Lung (tissue), 12 donors: ENCODE data around the gene ADIPOR1. TPM values are rescaled to one million over a fixed set of nuclear protein-coding genes. Genes with fewer than 3 reads are reported as not detected.
A peak's percentile ranks its signal among the peaks of the same experiment; 100 is the strongest.

ENCODE experiments used
- ATAC-seq: fragments of 200-7000 bp; cut with Tn5 transposase; one replicate; pipeline ENCODE4 v1.9.1; 2020; ENCODE audit warnings: moderate number of reproducible peaks; ENCODE audit not compliant: insufficient read depth, low FRiP score
- DNase-seq, 3 donors: peaks; one replicate each; pipeline ENCODE4 v3.0.0-alpha.2; 2013 to 2017
- H3K27ac ChIP-seq, 2 donors: one replicate each; pipeline ENCODE4 v1.5.1; 2013; ENCODE audit warnings: mild to moderate bottlenecking in 2 of 2, moderate library complexity in 2 of 2, control low read depth in 1 of 2, inconsistent platforms in 1 of 2, low read depth in 1 of 2, low read length in 1 of 2
- H3K27me3 ChIP-seq, 3 donors: one replicate each; pipeline ENCODE4 v1.5.1; 2013; ENCODE audit warnings: low read length in 2 of 3; ENCODE audit not compliant: control insufficient read depth in 3 of 3, insufficient read depth in 3 of 3
- H3K36me3 ChIP-seq, 4 donors: one replicate each; pipeline ENCODE4 v1.5.1; 2013; ENCODE audit warnings: low read length in 4 of 4, mild to moderate bottlenecking in 1 of 4, moderate library complexity in 1 of 4; ENCODE audit not compliant: control insufficient read depth in 4 of 4, insufficient read depth in 4 of 4
- H3K4me1 ChIP-seq, 5 donors: one replicate each; pipeline ENCODE4 v1.5.1; 2013; ENCODE audit warnings: low read length in 5 of 5, mild to moderate bottlenecking in 2 of 5, moderate library complexity in 1 of 5; ENCODE audit not compliant: control insufficient read depth in 5 of 5, insufficient read depth in 5 of 5
- H3K4me3 ChIP-seq: one replicate; pipeline ENCODE4 v1.5.1; 2013; ENCODE audit warnings: mild to moderate bottlenecking, control low read depth, moderate library complexity
- H3K9ac ChIP-seq, 2 donors: one replicate each; pipeline ENCODE4 v1.5.1; 2013; ENCODE audit warnings: low read length in 2 of 2, control low read depth in 1 of 2; ENCODE audit not compliant: insufficient read depth in 1 of 2
- H3K9me3 ChIP-seq, 4 donors: one replicate each; pipeline ENCODE4 v1.5.1; 2013; ENCODE audit warnings: low read length in 3 of 4, mild to moderate bottlenecking in 1 of 4, moderate library complexity in 1 of 4; ENCODE audit not compliant: control insufficient read depth in 4 of 4, insufficient read depth in 3 of 4
- WGBS, 2 donors: extraction: QIAGEN DNeasy Blood & Tissue Kit; methylation state at CpG; one replicate each; pipeline ENCODE4 v1.1.7; 2013; 5-methylcytosine and 5-hydroxymethylcytosine counted together
- polyA plus RNA-seq, 2 donors: library from polyadenylated mRNA; stranded (reverse); fragments of 200-250 nt; gene quantifications; one replicate each; pipeline ENCODE4 v1.2.1, GENCODE V29; 2013
- total RNA-seq, 2 donors: library from RNA; depleted of rRNA in 1 of 2; stranded (reverse); fragments of >200 nt in 1 of 2; gene quantifications; one replicate each; pipeline ENCODE4 v1.2.1, GENCODE V29; 2014 to 2021
- TF ChIP-seq, protein P1 (sequence below): IDR thresholded peaks from 2 replicates; pipeline ENCODE4 v1.5.1; 2012; ENCODE audit warnings: mild to moderate bottlenecking; ENCODE audit errors: control extremely low read depth, extremely low read depth
- donor health status: control.
- donor health status: control.
- donor health status: Bipolar disorder and iron deficiency.
- donor health status: healthy.
- donor health status: DM: yes; HTN: yes; CAD: no.

ADIPOR1 gene
- total and polyA plus RNA-seq, 4 donors: 95.2 to 125 (median 108) TPM

DNA sequence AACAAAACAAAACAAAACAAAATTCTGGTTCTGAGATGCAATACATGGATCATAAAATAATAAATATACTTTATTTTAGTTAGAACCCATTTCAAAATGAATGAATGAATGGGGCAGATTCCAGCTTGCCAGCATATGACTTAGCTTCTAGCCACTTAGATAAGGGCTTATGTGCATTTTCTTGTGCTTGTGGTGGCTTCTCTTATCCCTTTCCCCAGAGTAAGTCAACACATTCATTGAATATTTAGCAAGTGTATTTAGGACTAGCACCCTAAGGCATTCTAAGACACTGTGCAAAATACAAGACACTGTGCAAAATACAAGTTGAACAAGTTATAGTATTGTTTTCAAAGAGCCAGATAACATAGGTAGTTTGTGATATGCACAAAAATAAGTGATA is 4.7 kb downstream of the ADIPOR1 start:
- ATAC-seq (no peak), DNase-seq (no peak)
- no peaks in the 10 kb centered on the region for H3K9me3 ChIP-seq
- H3K9ac ChIP-seq: no peak overlapping the region
- H3K36me3 ChIP-seq: peaks cover 6 to 14% (median 9%) of the 10 kb centered on the region in 4 donors
- H3K27ac ChIP-seq: no peak overlapping the region
- TF ChIP-seq, protein P1, sequence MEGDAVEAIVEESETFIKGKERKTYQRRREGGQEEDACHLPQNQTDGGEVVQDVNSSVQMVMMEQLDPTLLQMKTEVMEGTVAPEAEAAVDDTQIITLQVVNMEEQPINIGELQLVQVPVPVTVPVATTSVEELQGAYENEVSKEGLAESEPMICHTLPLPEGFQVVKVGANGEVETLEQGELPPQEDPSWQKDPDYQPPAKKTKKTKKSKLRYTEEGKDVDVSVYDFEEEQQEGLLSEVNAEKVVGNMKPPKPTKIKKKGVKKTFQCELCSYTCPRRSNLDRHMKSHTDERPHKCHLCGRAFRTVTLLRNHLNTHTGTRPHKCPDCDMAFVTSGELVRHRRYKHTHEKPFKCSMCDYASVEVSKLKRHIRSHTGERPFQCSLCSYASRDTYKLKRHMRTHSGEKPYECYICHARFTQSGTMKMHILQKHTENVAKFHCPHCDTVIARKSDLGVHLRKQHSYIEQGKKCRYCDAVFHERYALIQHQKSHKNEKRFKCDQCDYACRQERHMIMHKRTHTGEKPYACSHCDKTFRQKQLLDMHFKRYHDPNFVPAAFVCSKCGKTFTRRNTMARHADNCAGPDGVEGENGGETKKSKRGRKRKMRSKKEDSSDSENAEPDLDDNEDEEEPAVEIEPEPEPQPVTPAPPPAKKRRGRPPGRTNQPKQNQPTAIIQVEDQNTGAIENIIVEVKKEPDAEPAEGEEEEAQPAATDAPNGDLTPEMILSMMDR: no peak
- H3K27me3 ChIP-seq: no peaks in the 10 kb centered on the region
- peaks cover 0 to 41% (median 9%) of the 10 kb centered on the region in 5 donors for H3K4me1 ChIP-seq
- no peak overlapping the region for H3K4me3 ChIP-seq

DNA sequence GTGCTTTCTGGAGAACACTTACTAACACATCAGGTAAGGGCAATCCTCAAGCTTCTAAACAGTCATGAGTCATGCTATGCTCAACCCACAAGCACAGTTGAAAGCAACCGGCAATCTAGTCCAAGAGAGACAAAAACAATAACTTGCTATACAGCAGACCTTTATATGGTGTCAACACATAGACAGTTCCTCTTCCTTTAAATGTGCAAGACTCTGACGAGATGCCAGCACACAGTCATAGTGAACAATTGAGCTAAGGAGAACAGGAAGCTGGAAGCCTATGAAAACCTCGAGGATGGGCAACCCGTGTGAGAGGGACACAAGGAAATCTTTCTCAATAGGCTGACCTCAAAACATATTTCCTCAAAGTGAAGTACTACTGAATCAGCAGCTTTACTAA is 5.3 kb downstream of the ADIPOR1 start:
- Histone ChIP-seq H3K27me3 (no peaks in the 10 kb centered on the region), H3K9ac (no peak overlapping the region), H3K36me3 (peaks cover 8 to 19% (median 15%) of the 10 kb centered on the region in 4 donors), H3K9me3 (no peaks in the 10 kb centered on the region), H3K4me1 (peaks cover 0 to 41% (median 9%) of the 10 kb centered on the region in 5 donors), H3K27ac (peak overlapping the region in 1 of 2 donors; percentile 93), H3K4me3 (no peak overlapping the region)
- DNase-seq: peak in 2 of 3 donors; percentile 30 to 46
- 9 to 17% methylated on average over 4 of the region's 4 CpGs for WGBS, 2 donors
- TF ChIP-seq, protein P1: no peak
- peak; percentile 64 for ATAC-seq

DNA sequence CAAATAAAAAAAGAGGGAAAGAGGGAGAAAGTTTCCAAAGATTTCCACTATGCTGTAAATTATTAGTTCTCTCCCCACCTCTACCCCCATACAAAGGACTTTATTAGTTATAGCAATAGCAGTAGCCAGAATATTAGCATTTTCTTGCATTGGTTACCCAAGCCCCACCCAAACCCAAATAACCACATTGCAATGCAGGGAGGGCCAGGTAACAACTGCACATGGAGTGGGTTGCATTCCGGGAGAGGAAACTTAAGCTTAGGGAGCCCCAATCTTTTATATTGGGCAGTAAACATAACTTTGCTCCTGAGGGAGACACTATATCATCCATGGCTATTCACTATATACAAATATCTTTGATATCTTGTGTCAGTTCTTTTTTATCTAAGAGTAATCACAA is 6.0 kb downstream of the ADIPOR1 start:
- Histone ChIP-seq H3K27ac (no peak overlapping the region), H3K4me1 (peaks cover 0 to 39% (median 7%) of the 10 kb centered on the region in 5 donors), H3K27me3 (no peaks in the 10 kb centered on the region), H3K9ac (no peak overlapping the region), H3K36me3 (peaks cover 6 to 19% (median 16%) of the 10 kb centered on the region in 4 donors), H3K9me3 (no peaks in the 10 kb centered on the region), H3K4me3 (no peak overlapping the region)
- 72 to 78% methylated on average over 1 of the region's 1 CpG for WGBS, 2 donors
- TF ChIP-seq, protein P1: no peak
- DNase-seq: no peak
- ATAC-seq: no peak

DNA sequence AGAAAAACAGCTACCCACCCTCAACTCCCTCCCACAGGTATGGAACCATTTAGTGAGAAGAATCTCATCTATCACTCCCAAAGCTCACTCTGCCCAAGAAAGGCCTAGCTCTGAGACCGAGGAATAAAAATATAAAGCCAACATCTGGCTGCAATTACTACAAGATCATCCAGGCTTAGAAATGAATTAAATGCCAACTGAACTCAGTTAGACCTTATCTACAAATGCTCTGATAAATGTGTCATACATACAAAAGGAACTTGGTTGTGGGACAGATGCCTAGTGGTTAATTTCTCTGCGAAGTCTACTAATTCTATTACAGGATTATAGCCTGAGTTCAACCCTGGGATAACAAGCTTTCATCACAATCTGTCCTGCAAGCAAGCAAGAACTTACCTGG is 6.7 kb downstream of the ADIPOR1 start:
- peaks cover 0 to 32% (median under 1%) of the 10 kb centered on the region in 5 donors for H3K4me1 ChIP-seq
- TF ChIP-seq, protein P1: no peak
- H3K27me3 ChIP-seq: no peaks in the 10 kb centered on the region
- peaks cover 8 to 22% (median 18%) of the 10 kb centered on the region in 4 donors for H3K36me3 ChIP-seq
- ATAC-seq: no peak
- no peak overlapping the region for H3K9ac ChIP-seq
- no peak for DNase-seq
- peaks cover 0 to under 1% (median 0%) of the 10 kb centered on the region in 4 donors for H3K9me3 ChIP-seq
- WGBS, 2 donors: 89 to 91% methylated on average over 2 of the region's 2 CpGs
- no peak overlapping the region for H3K4me3 ChIP-seq
- H3K27ac ChIP-seq: peak overlapping the region in 1 of 2 donors; percentile 53
